Mammary epithelial cell (primary cell): ENCODE results near the gene LILRB5.
"Not testable (repeated sequence)": the region's sequence is repeated elsewhere in the genome, so short reads cannot be mapped to it uniquely, and the experiment has no call there.

ENCODE experiments used
- EZH2 ChIP-seq: IDR thresholded peaks from 2 replicates; pipeline ENCODE4 v1.6.1; 2012; ENCODE audit warnings: low read length, inconsistent platforms, borderline replicate concordance
- TF ChIP-seq, protein P1 (sequence below), 2 donors: IDR thresholded peaks in 1 of 2; conservative IDR thresholded peaks in 1 of 2; 2 replicates each; pipeline ENCODE4 v1.5.1; 2011 to 2012; ENCODE audit warnings: inconsistent platforms in 2 of 2, low read length in 2 of 2, mild to moderate bottlenecking in 2 of 2, control low read depth in 1 of 2, low read depth in 1 of 2; ENCODE audit not compliant: insufficient read depth in 1 of 2; ENCODE audit errors: extremely low read depth in 1 of 2

DNA sequence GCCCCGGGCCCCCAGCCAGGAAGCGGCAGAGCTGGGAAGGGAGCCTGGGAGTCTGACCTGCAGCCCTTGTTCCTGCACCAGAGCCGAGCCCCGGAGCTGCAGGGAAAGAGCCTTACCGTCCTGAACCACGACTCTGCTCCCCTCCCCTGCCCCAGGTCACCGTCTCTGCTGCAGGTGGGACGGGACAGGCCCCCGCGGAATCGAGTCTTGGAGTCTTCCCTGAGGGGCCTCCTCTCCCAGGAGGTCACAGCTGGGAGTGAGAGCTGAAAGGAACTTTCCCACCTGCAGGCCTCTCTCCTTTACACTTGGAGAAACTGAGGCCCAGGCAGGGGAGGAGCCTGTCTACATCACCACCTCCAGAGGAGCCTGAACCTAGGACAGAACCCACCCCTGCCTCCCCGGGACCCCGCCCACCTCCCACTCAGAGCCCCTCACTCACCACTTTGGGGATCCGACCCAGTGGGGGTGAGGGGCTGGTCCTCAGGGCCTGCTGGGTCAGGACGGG is 20.1 kb upstream of the LILRB5 start:
- TF ChIP-seq, protein P1, sequence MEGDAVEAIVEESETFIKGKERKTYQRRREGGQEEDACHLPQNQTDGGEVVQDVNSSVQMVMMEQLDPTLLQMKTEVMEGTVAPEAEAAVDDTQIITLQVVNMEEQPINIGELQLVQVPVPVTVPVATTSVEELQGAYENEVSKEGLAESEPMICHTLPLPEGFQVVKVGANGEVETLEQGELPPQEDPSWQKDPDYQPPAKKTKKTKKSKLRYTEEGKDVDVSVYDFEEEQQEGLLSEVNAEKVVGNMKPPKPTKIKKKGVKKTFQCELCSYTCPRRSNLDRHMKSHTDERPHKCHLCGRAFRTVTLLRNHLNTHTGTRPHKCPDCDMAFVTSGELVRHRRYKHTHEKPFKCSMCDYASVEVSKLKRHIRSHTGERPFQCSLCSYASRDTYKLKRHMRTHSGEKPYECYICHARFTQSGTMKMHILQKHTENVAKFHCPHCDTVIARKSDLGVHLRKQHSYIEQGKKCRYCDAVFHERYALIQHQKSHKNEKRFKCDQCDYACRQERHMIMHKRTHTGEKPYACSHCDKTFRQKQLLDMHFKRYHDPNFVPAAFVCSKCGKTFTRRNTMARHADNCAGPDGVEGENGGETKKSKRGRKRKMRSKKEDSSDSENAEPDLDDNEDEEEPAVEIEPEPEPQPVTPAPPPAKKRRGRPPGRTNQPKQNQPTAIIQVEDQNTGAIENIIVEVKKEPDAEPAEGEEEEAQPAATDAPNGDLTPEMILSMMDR (conservative IDR thresholded peaks at IDR 0.05 in 1 of 2, IDR thresholded peaks at IDR 0.05 in 1 of 2; ENCODE audit: extremely low read depth in 1 of 2, insufficient read depth in 1 of 2, low read depth in 1 of 2, low read length in 2 of 2): not testable (repeated sequence)
- TF ChIP-seq EZH2: not testable (repeated sequence)
